Upper lobe of left lung (tissue), 6 donors: ENCODE data around the gene CDK16. TPM values are rescaled to one million over a fixed set of nuclear protein-coding genes. Genes with fewer than 3 reads are reported as not detected.

Experiments used
- ATAC-seq, 2 donors: fragments of 200-7000 bp; cut with Tn5 transposase; one replicate each; pipeline ENCODE4 v1.9.1; 2022; ENCODE audit warnings: mild to moderate bottlenecking in 2 of 2, moderate library complexity in 2 of 2; ENCODE audit not compliant: low FRiP score in 2 of 2
- DNase-seq, 2 donors: peaks; one replicate each; pipeline ENCODE4 v3.0.0-alpha.2; 2019 to 2020
- H3K27ac ChIP-seq, 4 donors: fragments of 200-600 bp; sonication (generic); one replicate each; pipeline ENCODE4 v1.5.1; 2016 to 2019
- H3K27me3 ChIP-seq, 4 donors: fragments of 200-600 bp; sonication (generic); one replicate each; pipeline ENCODE4 v1.5.1; 2017 to 2019
- H3K36me3 ChIP-seq, 4 donors: fragments of 200-600 bp; sonication (generic); one replicate each; pipeline ENCODE4 v1.5.1; 2016 to 2019
- H3K4me1 ChIP-seq, 4 donors: fragments of 200-600 bp; sonication (generic); one replicate each; pipeline ENCODE4 v1.5.1; 2018 to 2019
- H3K4me3 ChIP-seq, 4 donors: fragments of 200-600 bp; sonication (generic); one replicate each; pipeline ENCODE4 v1.5.1; 2017 to 2019; ENCODE audit warnings: mild to moderate bottlenecking in 2 of 4, moderate library complexity in 1 of 4
- H3K9me3 ChIP-seq, 4 donors: fragments of 200-600 bp; sonication (generic); one replicate each; pipeline ENCODE4 v1.5.1; 2018 to 2019
- CTCF ChIP-seq, 6 experiments: fragments of 450-650 bp in 4 of 6; fragments of 200-600 bp in 2 of 6; sonication (generic) in 2 of 6; IDR thresholded peaks; one replicate each; pipeline ENCODE4 v1.5.1; 2016 to 2019; ENCODE audit warnings: antibody characterized with exemption in 6 of 6
- EP300 ChIP-seq, 4 donors: sonication (generic); formaldehyde crosslinking; IDR thresholded peaks; one replicate each; pipeline ENCODE4 v1.5.1; 2017; ENCODE audit warnings: antibody characterized with exemption in 4 of 4, control low read depth in 2 of 4
- POLR2A ChIP-seq, 4 donors: fragments of 450-650 bp; IDR thresholded peaks; one replicate each; pipeline ENCODE4 v1.5.1; 2016 to 2017; ENCODE audit warnings: antibody characterized with exemption in 4 of 4, mild to moderate bottlenecking in 2 of 4
- POLR2AphosphoS5 ChIP-seq, 2 donors: sonication (generic); formaldehyde crosslinking; IDR thresholded peaks; one replicate each; pipeline ENCODE4 v1.5.1; 2017; ENCODE audit warnings: antibody characterized with exemption in 2 of 2
- WGBS, 2 donors: methylation state at CpG; one replicate each; pipeline ENCODE4 v1.1.5; 2017 to 2018; 5-methylcytosine and 5-hydroxymethylcytosine counted together
- total RNA-seq, 6 donors: library from RNA; depleted of rRNA in 4 of 6; stranded (reverse); fragments of >200 nt in 4 of 6; gene quantifications; one replicate each; pipeline versions ENCODE4 v1.1.0 to v1.2.1, GENCODE V29; 2016 to 2021
- donor health status: DM: no; HTN: no; CAD: no; lungs with moderate emphysema.
- donor health status: DM: no; HTN: yes; CAD: no; lungs with severe emphysema.

Gene CDK16
- total RNA-seq, 6 donors from 2014 or later, result 59.2 to 91.0 (median 78.5) TPM

GRCh38 chrX:47210661-47211425 lies 7.6 kb upstream of the CDK16 start:
- Histone ChIP-seq H3K4me3 (no peak overlapping the region), H3K4me1 (no peaks in the 10 kb centered on the region), H3K27me3 (no peaks in the 10 kb centered on the region), H3K27ac (no peak overlapping the region), H3K36me3 (peaks cover 7 to 100% (median 67%) of the 10 kb centered on the region in 4 donors), H3K9me3 (no peaks in the 10 kb centered on the region)
- no peak for TF ChIP-seq CTCF (IDR thresholded peaks at IDR 0.05)
- no peak for TF ChIP-seq EP300 (IDR thresholded peaks at IDR 0.05)
- no peak for DNase-seq
- WGBS, 2 donors, result 81 to 97% methylated on average over 3 to 15 of the region's 15 CpGs
- ATAC-seq, result no peak

GRCh38 chrX:47212381-47213293 lies 5.8 kb upstream of the CDK16 start:
- ATAC-seq (no peak), DNase-seq (no peak)
- no peaks in the 10 kb centered on the region for H3K9me3 ChIP-seq
- no peaks in the 10 kb centered on the region for H3K27me3 ChIP-seq
- peaks cover 0 to 11% (median 6%) of the 10 kb centered on the region in 4 donors for H3K4me1 ChIP-seq
- TF ChIP-seq EP300 (IDR thresholded peaks at IDR 0.05) (no peak), POLR2A (IDR thresholded peaks at IDR 0.05) (no peak), POLR2AphosphoS5 (IDR thresholded peaks at IDR 0.05) (no peak), CTCF (IDR thresholded peaks at IDR 0.05) (no peak)
- no peak overlapping the region for H3K27ac ChIP-seq
- WGBS, 2 donors, result 93 to 95% methylated on average over 9 to 12 of the region's 12 CpGs
- H3K4me3 ChIP-seq, result no peak overlapping the region
- H3K36me3 ChIP-seq, result peaks cover 7 to 90% (median 57%) of the 10 kb centered on the region in 4 donors

GRCh38 chrX:47214435-47215077 lies 3.9 kb upstream of the CDK16 start:
- H3K36me3 ChIP-seq, result peaks cover 7 to 71% (median 43%) of the 10 kb centered on the region in 4 donors
- no peak overlapping the region for H3K27ac ChIP-seq
- no peak overlapping the region for H3K4me3 ChIP-seq
- ATAC-seq, result no peak
- DNase-seq, result no peak
- TF ChIP-seq POLR2A (IDR thresholded peaks at IDR 0.05) (no peak), CTCF (IDR thresholded peaks at IDR 0.05) (no peak), EP300 (IDR thresholded peaks at IDR 0.05) (no peak), POLR2AphosphoS5 (IDR thresholded peaks at IDR 0.05) (no peak)
- H3K9me3 ChIP-seq, result no peaks in the 10 kb centered on the region
- 93 to 96% methylated on average over 10 to 20 of the region's 20 CpGs for WGBS, 2 donors
- H3K27me3 ChIP-seq, result no peaks in the 10 kb centered on the region
- peaks cover 0 to 20% (median 10%) of the 10 kb centered on the region in 4 donors for H3K4me1 ChIP-seq

- 92% methylated on average over 2 to 12 of the region's 12 CpGs for WGBS, 2 donors
- H3K36me3 ChIP-seq, result peaks cover 4 to 62% (median 36%) of the 10 kb centered on the region in 4 donors
- H3K4me3 ChIP-seq, result no peak overlapping the region
- ATAC-seq, result no peak
- H3K27ac ChIP-seq, result no peak overlapping the region
- H3K27me3 ChIP-seq, result no peaks in the 10 kb centered on the region
- peaks cover 3 to 28% (median 17%) of the 10 kb centered on the region in 4 donors for H3K4me1 ChIP-seq
- no peaks in the 10 kb centered on the region for H3K9me3 ChIP-seq
- TF ChIP-seq POLR2A (IDR thresholded peaks at IDR 0.05) (no peak), POLR2AphosphoS5 (IDR thresholded peaks at IDR 0.05) (no peak), EP300 (IDR thresholded peaks at IDR 0.05) (no peak), CTCF (IDR thresholded peaks at IDR 0.05) (no peak)
- DNase-seq, result no peak
Measured at GRCh38 chrX:47215291-47215900, 3.1 kb upstream of the CDK16 start.
